Thymus (tissue), 11 donors: ENCODE measurements around the gene KRT86. TPM values are rescaled to one million over a fixed set of nuclear protein-coding genes. Genes with fewer than 3 reads are reported as not detected.
"Not testable (repeated sequence)": the region's sequence is repeated elsewhere in the genome, so short reads cannot be mapped to it uniquely, and the experiment has no call there.

Source experiments
- DNase-seq, 9 donors: peaks; one replicate each; pipeline ENCODE4 v3.0.0-alpha.2; 2013; ENCODE audit warnings: low spot score in 9 of 9, low read depth in 6 of 9, missing footprints in 1 of 9
- H3K27ac ChIP-seq, 2 donors: one replicate each; pipeline ENCODE4 v1.5.1; 2013; ENCODE audit warnings: control low read depth in 1 of 2, low read depth in 1 of 2, low read length in 1 of 2, mild to moderate bottlenecking in 1 of 2, moderate library complexity in 1 of 2
- H3K27me3 ChIP-seq, 2 donors: one replicate each; pipeline ENCODE4 v1.5.1; 2013; ENCODE audit warnings: low read length in 1 of 2; ENCODE audit not compliant: control insufficient read depth in 2 of 2, insufficient read depth in 1 of 2
- H3K36me3 ChIP-seq, 2 donors: one replicate each; pipeline ENCODE4 v1.5.1; 2013; ENCODE audit warnings: low read length in 1 of 2, mild to moderate bottlenecking in 1 of 2, moderate library complexity in 1 of 2; ENCODE audit not compliant: control insufficient read depth in 2 of 2, insufficient read depth in 2 of 2
- H3K4me1 ChIP-seq, 2 donors: one replicate each; pipeline ENCODE4 v1.5.1; 2013; ENCODE audit warnings: low read length in 2 of 2; ENCODE audit not compliant: control insufficient read depth in 2 of 2, insufficient read depth in 2 of 2
- H3K4me3 ChIP-seq, 2 donors: one replicate each; pipeline ENCODE4 v1.5.1; 2013; ENCODE audit warnings: low read length in 2 of 2, control low read depth in 1 of 2, mild to moderate bottlenecking in 1 of 2
- H3K9me3 ChIP-seq, 2 donors: one replicate each; pipeline ENCODE4 v1.5.1; 2013; ENCODE audit warnings: low read length in 1 of 2, mild to moderate bottlenecking in 1 of 2; ENCODE audit not compliant: control insufficient read depth in 2 of 2, insufficient read depth in 1 of 2
- WGBS: extraction: QIAGEN DNeasy Blood & Tissue Kit; methylation state at CpG from one replicate; pipeline ENCODE4 v1.1.7; 2013; 5-methylcytosine and 5-hydroxymethylcytosine counted together
- polyA plus RNA-seq: library from polyadenylated mRNA; stranded (reverse); fragments of 200-250 nt; gene quantifications from one replicate; pipeline ENCODE4 v1.2.3, GENCODE V29; 2013
- total RNA-seq: library from RNA; stranded (reverse); fragments of 120-200 nt; gene quantifications from one replicate; pipeline ENCODE4 v1.2.4, GENCODE V29; 2013
- donor health status: healthy.

Gene KRT86
- total and polyA plus RNA-seq, 2 donors = 0.42 to 1.4 TPM

GRCh38 chr12:52285172-52285745 lies 10.8 kb downstream of the KRT86 start:
- Histone ChIP-seq H3K27me3 (no peaks in the 10 kb centered on the region), H3K36me3 (no peaks in the 10 kb centered on the region), H3K27ac (no peak overlapping the region), H3K4me3 (no peak overlapping the region), H3K4me1 (no peaks in the 10 kb centered on the region), H3K9me3 (no peaks in the 10 kb centered on the region)
- 95% methylated on average over 2 of the region's 2 CpGs for WGBS
- DNase-seq = no peak

- H3K4me3 ChIP-seq = no peak overlapping the region
- H3K27ac ChIP-seq = no peak overlapping the region
- no peaks in the 10 kb centered on the region for H3K36me3 ChIP-seq
- no peaks in the 10 kb centered on the region for H3K4me1 ChIP-seq
- no peaks in the 10 kb centered on the region for H3K9me3 ChIP-seq
- no peaks in the 10 kb centered on the region for H3K27me3 ChIP-seq
- WGBS = 96% methylated on average over 24 of the region's 24 CpGs
- DNase-seq = no peak
Measured at GRCh38 chr12:52285851-52286530, 11.5 kb downstream of the KRT86 start.

GRCh38 chr12:52286857-52287785 lies 12.7 kb downstream of the KRT86 start:
- H3K27ac ChIP-seq, H3K27me3 ChIP-seq, H3K4me1 ChIP-seq, DNase-seq, H3K9me3 ChIP-seq, H3K4me3 ChIP-seq, H3K36me3 ChIP-seq: not testable (repeated sequence)
- WGBS = 92% methylated on average over 20 of the region's 21 CpGs

GRCh38 chr12:52287816-52288805 lies 13.7 kb downstream of the KRT86 start:
- not testable (repeated sequence) for H3K4me3 ChIP-seq, H3K27ac ChIP-seq, H3K4me1 ChIP-seq, H3K9me3 ChIP-seq, DNase-seq, H3K36me3 ChIP-seq
- peaks cover 0 to 11% of the 10 kb centered on the region in 2 donors for H3K27me3 ChIP-seq
- WGBS = 66% methylated on average over 17 of the region's 17 CpGs

- not testable (repeated sequence) for H3K36me3 ChIP-seq, H3K9me3 ChIP-seq, DNase-seq, H3K4me3 ChIP-seq, H3K4me1 ChIP-seq, H3K27ac ChIP-seq
- peaks cover 0 to 14% of the 10 kb centered on the region in 2 donors for H3K27me3 ChIP-seq
- WGBS = no CpG with 5 or more reads among the region's 5 CpGs
Measured at GRCh38 chr12:52290483-52291134, 16.2 kb downstream of the KRT86 start.

- WGBS = 84% methylated on average over 24 of the region's 32 CpGs
- no peak for DNase-seq
- H3K4me3 ChIP-seq = no peak within 1 kb of the TSS
- H3K36me3 ChIP-seq = no peaks in the 10 kb centered on the region
- H3K4me1 ChIP-seq = no peaks in the 10 kb centered on the region
- H3K9me3 ChIP-seq = no peaks in the 10 kb centered on the region
- no peak within 1 kb of the TSS for H3K27ac ChIP-seq
- peaks cover 0 to 14% of the 10 kb centered on the region in 2 donors for H3K27me3 ChIP-seq
Measured at GRCh38 chr12:52291267-52291935, 17.0 kb downstream of the KRT86 start, which contains the start of gene KRT81. Gene KRT81, minus strand, starts transcription at chr12:52291534. Its CDS starts 69 bp downstream, at chr12:52291465.

- H3K4me3 ChIP-seq = no peak overlapping the region
- no peak for DNase-seq
- H3K36me3 ChIP-seq = no peaks in the 10 kb centered on the region
- no peaks in the 10 kb centered on the region for H3K4me1 ChIP-seq
- peaks cover 0 to 14% of the 10 kb centered on the region in 2 donors for H3K27me3 ChIP-seq
- no peaks in the 10 kb centered on the region for H3K9me3 ChIP-seq
- WGBS = 92% methylated on average over 1 of the region's 1 CpG
- H3K27ac ChIP-seq = no peak overlapping the region
Measured at GRCh38 chr12:52293926-52294325, 19.5 kb downstream of the KRT86 start.

GRCh38 chr12:52294803-52295202 lies 20.4 kb downstream of the KRT86 start:
- Histone ChIP-seq H3K27me3 (peaks cover 0 to 14% of the 10 kb centered on the region in 2 donors), H3K4me3 (no peak overlapping the region), H3K9me3 (no peaks in the 10 kb centered on the region), H3K27ac (no peak overlapping the region), H3K4me1 (no peaks in the 10 kb centered on the region), H3K36me3 (no peaks in the 10 kb centered on the region)
- 79% methylated on average over 1 of the region's 1 CpG for WGBS
- DNase-seq = no peak
